GM12878 (cell line): Measurements from ENCODE around the gene JDP2.

Experiments used
- CTCF ChIP-seq, 3 experiments: IDR thresholded peaks in 2 of 3; conservative IDR thresholded peaks in 1 of 3; 2 replicates each; pipeline ENCODE4 v1.5.1; 2011; ENCODE audit warnings: low read depth in 3 of 3, low read length in 3 of 3, mild to moderate bottlenecking in 3 of 3, control low read depth in 2 of 3, moderate library complexity in 2 of 3, inconsistent platforms in 1 of 3, mixed read lengths in 1 of 3; ENCODE audit not compliant: control insufficient read depth in 2 of 3, insufficient read depth in 1 of 3; ENCODE audit errors: extremely low read depth in 1 of 3
- EP300 ChIP-seq, 2 experiments: fragments of 150-350 bp in 1 of 2; IDR thresholded peaks; 2 replicates each; pipeline ENCODE4 v1.6.1; 2011 to 2012; ENCODE audit warnings: low read depth in 2 of 2, low read length in 2 of 2, borderline replicate concordance in 1 of 2, improper control_type of control experiment in 1 of 2, inconsistent platforms in 1 of 2; ENCODE audit not compliant: control insufficient read depth in 1 of 2
- EZH2 ChIP-seq: IDR thresholded peaks from 2 replicates; pipeline ENCODE4 v1.6.1; 2012; ENCODE audit warnings: low read depth, mild to moderate bottlenecking, control low read depth, inconsistent platforms, low read length, borderline replicate concordance; ENCODE audit not compliant: control insufficient read depth
- RCOR1 ChIP-seq: conservative IDR thresholded peaks from 2 replicates; pipeline ENCODE4 v1.6.1; 2012; ENCODE audit warnings: low read depth, low read length, improper control_type of control experiment

GRCh38 chr14:75494896-75495295, 67.1 kb downstream of the JDP2 start:
- TF ChIP-seq CTCF (IDR thresholded peaks at IDR 0.05 in 2 of 3, conservative IDR thresholded peaks at IDR 0.05 in 1 of 3; ENCODE audit: control insufficient read depth in 2 of 3, extremely low read depth in 1 of 3, insufficient read depth in 1 of 3, low read depth in 3 of 3, low read length in 3 of 3) (no peak), EZH2 (no peak), RCOR1 (no peak), EP300 (IDR thresholded peaks at IDR 0.05; ENCODE audit: borderline replicate concordance in 1 of 2, control insufficient read depth in 1 of 2, low read depth in 2 of 2, low read length in 2 of 2) (no peak)
